ENCODE measurements around the gene MYH9.

DNA sequence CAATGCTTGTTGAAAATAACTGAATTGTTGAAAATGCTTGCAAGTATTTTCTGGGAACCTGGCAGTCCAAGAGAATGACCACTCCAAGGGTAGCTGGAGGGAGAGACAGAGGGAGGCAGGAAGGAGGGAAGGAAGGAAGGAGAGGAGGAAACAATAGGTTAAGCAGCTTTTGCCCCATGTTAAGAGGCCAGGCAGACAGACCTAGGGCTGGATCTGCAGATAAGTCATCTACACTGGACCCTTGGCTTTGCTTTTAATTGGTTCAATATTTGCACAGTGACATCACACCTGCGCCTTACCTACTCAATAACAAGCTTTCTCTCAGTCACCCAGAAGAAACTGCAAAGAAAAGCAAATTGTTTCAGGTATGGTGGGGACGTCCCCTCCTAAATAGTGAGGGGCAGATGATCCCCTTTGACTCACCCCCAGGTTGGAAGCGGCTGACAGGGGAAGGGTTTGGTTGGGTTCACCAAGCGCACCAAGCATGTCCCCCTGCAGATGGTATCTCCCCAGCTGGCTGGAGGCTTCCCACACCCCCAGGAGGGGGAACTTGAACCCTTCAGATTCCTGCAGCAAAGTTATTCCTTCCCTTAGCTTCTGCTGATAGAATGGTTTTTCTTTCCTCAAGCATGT is 24.3 kb downstream of the MYH9 start:
- TF ChIP-seq, protein P1, sequence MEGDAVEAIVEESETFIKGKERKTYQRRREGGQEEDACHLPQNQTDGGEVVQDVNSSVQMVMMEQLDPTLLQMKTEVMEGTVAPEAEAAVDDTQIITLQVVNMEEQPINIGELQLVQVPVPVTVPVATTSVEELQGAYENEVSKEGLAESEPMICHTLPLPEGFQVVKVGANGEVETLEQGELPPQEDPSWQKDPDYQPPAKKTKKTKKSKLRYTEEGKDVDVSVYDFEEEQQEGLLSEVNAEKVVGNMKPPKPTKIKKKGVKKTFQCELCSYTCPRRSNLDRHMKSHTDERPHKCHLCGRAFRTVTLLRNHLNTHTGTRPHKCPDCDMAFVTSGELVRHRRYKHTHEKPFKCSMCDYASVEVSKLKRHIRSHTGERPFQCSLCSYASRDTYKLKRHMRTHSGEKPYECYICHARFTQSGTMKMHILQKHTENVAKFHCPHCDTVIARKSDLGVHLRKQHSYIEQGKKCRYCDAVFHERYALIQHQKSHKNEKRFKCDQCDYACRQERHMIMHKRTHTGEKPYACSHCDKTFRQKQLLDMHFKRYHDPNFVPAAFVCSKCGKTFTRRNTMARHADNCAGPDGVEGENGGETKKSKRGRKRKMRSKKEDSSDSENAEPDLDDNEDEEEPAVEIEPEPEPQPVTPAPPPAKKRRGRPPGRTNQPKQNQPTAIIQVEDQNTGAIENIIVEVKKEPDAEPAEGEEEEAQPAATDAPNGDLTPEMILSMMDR (IDR thresholded peaks at IDR 0.05; ENCODE audit: low read depth, low read length, poor library complexity, severe bottlenecking) = no peak
- TF ChIP-seq EZH2phosphoT487 (IDR thresholded peaks at IDR 0.05; ENCODE audit: borderline replicate concordance, low read length) = no peak

Measured in DOHH2 (cell line).